ENCODE results near the gene DST. TPM values are rescaled to one million over a fixed set of nuclear protein-coding genes. Genes with fewer than 3 reads are reported as not detected.

The DST gene
- total RNA-seq, 1 experiment from 2014 or later, result 76.0 TPM

GRCh38 chr6:56516003-56516402, 126.7 kb downstream of the DST start:
- Histone ChIP-seq H3K9me3 (no peaks in the 10 kb centered on the region), H3K36me3 (ENCODE audit: control insufficient read depth, insufficient read depth, low read length) (no peaks in the 10 kb centered on the region), H3K4me3 (ENCODE audit: low read depth, low read length) (no peak overlapping the region), H3K27me3 (replicated peaks; ENCODE audit: control insufficient read depth, insufficient read depth, low read length) (no peaks in the 10 kb centered on the region), H3K4me1 (peaks cover 7% of the 10 kb centered on the region)
- no peak overlapping the region for H3K4me3 Mint-ChIP-seq (ENCODE audit: unreplicated experiment)
- no peaks in the 10 kb centered on the region for H3K27me3 Mint-ChIP-seq (ENCODE audit: insufficient read depth, unreplicated experiment)
- TF ChIP-seq CTCF (IDR thresholded peaks at IDR 0.05; ENCODE audit: insufficient read depth in 1 of 2, low read depth in 1 of 2, low read length in 1 of 2, severe bottlenecking in 1 of 2, unreplicated experiment in 1 of 2), result no peak
- POLR2A ChIA-PET, result no interaction called here
- H3K4me1 Mint-ChIP-seq (ENCODE audit: low read depth, unreplicated experiment), result peaks cover 20% of the 10 kb centered on the region
- H3K27ac Mint-ChIP-seq (ENCODE audit: unreplicated experiment), result no peak overlapping the region
- no peaks in the 10 kb centered on the region for H3K9me3 Mint-ChIP-seq (ENCODE audit: unreplicated experiment)
- CTCF ChIA-PET, result no interaction called here
- BruUV-seq (replicated peaks), result no TSS peak
- intact Hi-C loops (cut with micrococcal nuclease; ENCODE audit: unreplicated experiment), result no loop called here
- DNase-seq, result no peak
- H3K36me3 Mint-ChIP-seq (ENCODE audit: insufficient read depth, unreplicated experiment), result peaks cover 21% of the 10 kb centered on the region

DNA sequence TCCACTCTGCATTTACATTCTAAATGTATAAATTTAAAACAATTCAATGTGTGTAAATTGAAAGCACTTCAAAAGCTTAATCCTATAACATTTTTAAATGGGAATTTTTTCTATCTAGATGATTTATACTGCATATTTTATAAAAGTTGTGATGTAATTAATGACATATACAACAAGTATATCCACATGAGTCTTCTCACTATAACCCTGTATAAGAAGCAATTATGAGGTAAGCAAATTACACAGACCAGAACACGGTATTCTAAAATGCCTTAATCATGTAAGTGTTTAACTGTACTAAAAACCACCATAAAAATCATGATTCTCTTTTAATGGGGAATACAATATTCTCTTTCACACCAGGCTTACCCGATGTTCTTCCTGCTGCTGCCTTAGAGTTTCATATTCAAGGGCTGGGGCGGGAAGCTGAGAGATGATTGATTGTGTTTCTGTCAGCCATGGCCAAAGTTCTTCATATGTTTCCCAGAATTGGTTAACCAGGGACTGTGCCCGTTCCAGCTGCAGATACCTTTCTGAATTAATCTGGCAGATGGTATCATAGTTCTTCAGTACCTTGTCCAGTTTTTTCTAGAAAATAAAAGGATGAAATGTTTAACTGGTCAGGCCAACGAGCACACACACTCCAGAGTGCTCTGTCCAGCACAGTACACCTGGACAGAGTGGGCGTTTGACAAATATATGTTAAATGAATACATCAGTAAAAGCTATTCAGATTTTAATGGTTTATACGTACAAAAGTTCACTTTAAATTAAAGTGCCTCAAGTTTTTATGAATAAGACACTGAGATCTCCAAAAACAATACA, 127.4 kb downstream of the DST start:
- DNase-seq, result no peak
- Histone ChIP-seq H3K4me1 (peaks cover 13% of the 10 kb centered on the region), H3K27me3 (replicated peaks; ENCODE audit: control insufficient read depth, insufficient read depth, low read length) (no peaks in the 10 kb centered on the region), H3K9me3 (no peaks in the 10 kb centered on the region), H3K36me3 (ENCODE audit: control insufficient read depth, insufficient read depth, low read length) (no peaks in the 10 kb centered on the region), H3K4me3 (ENCODE audit: low read depth, low read length) (no peak overlapping the region)
- Mint-ChIP-seq H3K36me3 (ENCODE audit: insufficient read depth, unreplicated experiment) (peaks cover 19% of the 10 kb centered on the region), H3K4me3 (ENCODE audit: unreplicated experiment) (no peak overlapping the region), H3K9me3 (ENCODE audit: unreplicated experiment) (no peaks in the 10 kb centered on the region), H3K4me1 (ENCODE audit: low read depth, unreplicated experiment) (peaks cover 26% of the 10 kb centered on the region), H3K27ac (ENCODE audit: unreplicated experiment) (no peak overlapping the region), H3K27me3 (ENCODE audit: insufficient read depth, unreplicated experiment) (no peaks in the 10 kb centered on the region)
- CTCF ChIA-PET, result no interaction called here
- BruUV-seq (replicated peaks), result no TSS peak
- TF ChIP-seq CTCF (IDR thresholded peaks at IDR 0.05; ENCODE audit: insufficient read depth in 1 of 2, low read depth in 1 of 2, low read length in 1 of 2, severe bottlenecking in 1 of 2, unreplicated experiment in 1 of 2), result no peak
- intact Hi-C loops (cut with micrococcal nuclease; ENCODE audit: unreplicated experiment), result no loop called here
- POLR2A ChIA-PET, result no interaction called here

GRCh38 chr6:56514395-56514794, 128.3 kb downstream of the DST start:
- Mint-ChIP-seq H3K36me3 (ENCODE audit: insufficient read depth, unreplicated experiment) (peaks cover 15% of the 10 kb centered on the region), H3K9me3 (ENCODE audit: unreplicated experiment) (no peaks in the 10 kb centered on the region), H3K27me3 (ENCODE audit: insufficient read depth, unreplicated experiment) (no peaks in the 10 kb centered on the region), H3K4me1 (ENCODE audit: low read depth, unreplicated experiment) (peaks cover 19% of the 10 kb centered on the region), H3K27ac (ENCODE audit: unreplicated experiment) (no peak overlapping the region), H3K4me3 (ENCODE audit: unreplicated experiment) (no peak overlapping the region)
- POLR2A ChIA-PET, result interaction anchor here (1.3 kb wide), 1 partner anchor 28 kb away, joined by 3 read pairs; no protein-coding TSS in a partner anchor
- intact Hi-C loops (cut with micrococcal nuclease; ENCODE audit: unreplicated experiment), result no loop called here
- no peak for TF ChIP-seq CTCF (IDR thresholded peaks at IDR 0.05; ENCODE audit: insufficient read depth in 1 of 2, low read depth in 1 of 2, low read length in 1 of 2, severe bottlenecking in 1 of 2, unreplicated experiment in 1 of 2)
- BruUV-seq (replicated peaks), result no TSS peak
- Histone ChIP-seq H3K36me3 (ENCODE audit: control insufficient read depth, insufficient read depth, low read length) (no peaks in the 10 kb centered on the region), H3K27me3 (replicated peaks; ENCODE audit: control insufficient read depth, insufficient read depth, low read length) (no peaks in the 10 kb centered on the region), H3K4me1 (peaks cover 17% of the 10 kb centered on the region), H3K9me3 (no peaks in the 10 kb centered on the region), H3K4me3 (ENCODE audit: low read depth, low read length) (no peak overlapping the region)
- no peak for DNase-seq
- CTCF ChIA-PET, result no interaction called here

Data from Caco-2 (cell line).